ENCODE measurements around the gene BTNL9.

Gene BTNL9

GRCh38 chr5:181037365-181037861, 2.7 kb upstream of the BTNL9 start:
- no peak for TF ChIP-seq CTCF (IDR thresholded peaks at IDR 0.05; ENCODE audit: extremely low read depth, missing control alignments)
- no peak for DNase-seq (ENCODE audit: low spot score)

GRCh38 chr5:181039471-181039870, 595 bp upstream of the BTNL9 start:
- TF ChIP-seq CTCF (IDR thresholded peaks at IDR 0.05; ENCODE audit: extremely low read depth, missing control alignments) = no peak

GRCh38 chr5:181040631-181040945, 522 bp downstream of the BTNL9 start:
- no peak for DNase-seq (ENCODE audit: low spot score)
- no peak for TF ChIP-seq CTCF (IDR thresholded peaks at IDR 0.05; ENCODE audit: extremely low read depth, missing control alignments)

More at GRCh38 chr5:181039471-181039870, 595 bp upstream of the BTNL9 start:
- DNase-seq (ENCODE audit: low spot score) = no peak

- no peak for TF ChIP-seq CTCF (IDR thresholded peaks at IDR 0.05; ENCODE audit: extremely low read depth, missing control alignments)
- no peak for DNase-seq (ENCODE audit: low spot score)
Observed at GRCh38 chr5:181041043-181041442, 977 bp downstream of the BTNL9 start.

- no peak for DNase-seq (ENCODE audit: low spot score)
- no peak for TF ChIP-seq CTCF (IDR thresholded peaks at IDR 0.05; ENCODE audit: extremely low read depth, missing control alignments)
Observed at GRCh38 chr5:181042036-181042713, 2.1 kb downstream of the BTNL9 start.

- TF ChIP-seq CTCF (IDR thresholded peaks at IDR 0.05; ENCODE audit: extremely low read depth, missing control alignments) = no peak
- DNase-seq (ENCODE audit: low spot score) = no peak
Observed at GRCh38 chr5:181042722-181043121, 2.7 kb downstream of the BTNL9 start.

GRCh38 chr5:181043285-181044092, 3.4 kb downstream of the BTNL9 start:
- TF ChIP-seq CTCF (IDR thresholded peaks at IDR 0.05; ENCODE audit: extremely low read depth, missing control alignments) = no peak
- no peak for DNase-seq (ENCODE audit: low spot score)

All from GM20000 (cell line).